Mammary microvascular endothelial cell (primary cell): ENCODE measurements around the gene NR4A2. TPM values are rescaled to one million over a fixed set of nuclear protein-coding genes. Genes with fewer than 3 reads are reported as not detected.

ENCODE experiments used
- total RNA-seq: library from RNA; depleted of rRNA; stranded (reverse); fragments of >200 nt; gene quantifications from 2 replicates; pipeline ENCODE4 v1.2.3, GENCODE V29; 2015

The NR4A2 gene
- 0.47 and 0.54 TPM in 2 replicates for total RNA-seq

GRCh38 chr2:156332534-156333273 lies at the start of gene NR4A2:
TSS of gene NR4A2 (minus strand) at chr2:156332721. CDS start at chr2:156330186, 2,535 bp downstream.

Other genes starting within 250 kb of the NR4A2 start
- 39.7 and 46.2 TPM in 2 replicates for gene GPD2, start 103.7 kb upstream of the NR4A2 start, total RNA-seq